ENCODE data around the gene BTRC.

BTRC gene

GRCh38 chr10:101569323-101569621 lies 215.3 kb downstream of the BTRC start:
- DNase-seq (ENCODE audit: low read depth): no peak

GRCh38 chr10:101569622-101570427 lies 215.9 kb downstream of the BTRC start:
- peak; percentile 74 for DNase-seq (ENCODE audit: low read depth)

- DNase-seq (ENCODE audit: low read depth): no peak
These were observed 216.7 kb downstream of the BTRC start for GRCh38 chr10:101570428-101571270.

- no peak for DNase-seq (ENCODE audit: low read depth)
These were observed 217.4 kb downstream of the BTRC start for GRCh38 chr10:101571271-101571925.

- no peak for DNase-seq (ENCODE audit: low read depth)
These were observed 218.2 kb downstream of the BTRC start for GRCh38 chr10:101572126-101572525.

DNA sequence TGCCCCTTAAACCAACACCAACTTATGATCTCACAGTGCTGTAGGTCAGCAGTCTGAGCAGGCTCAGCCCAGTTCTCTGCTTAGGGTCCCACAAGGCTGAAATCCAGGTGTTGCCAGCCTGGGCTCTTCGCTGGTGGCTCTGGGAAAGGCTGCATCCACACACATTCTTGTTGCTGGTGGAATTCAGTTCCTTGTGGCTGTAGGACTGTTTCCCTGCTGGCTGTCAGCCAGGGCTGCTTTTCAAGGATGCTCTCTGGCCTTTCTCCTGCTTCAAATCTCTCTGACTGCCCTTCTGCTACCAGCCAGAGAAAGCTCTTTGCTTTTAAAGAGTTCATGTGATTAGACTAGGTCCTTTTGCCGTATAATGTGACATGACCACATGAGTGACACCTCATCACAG lies 218.8 kb downstream of the BTRC start:
- no peak for DNase-seq (ENCODE audit: low read depth)

GRCh38 chr10:101573885-101574753 lies 220.2 kb downstream of the BTRC start:
- no peak for DNase-seq (ENCODE audit: low read depth)

DNA sequence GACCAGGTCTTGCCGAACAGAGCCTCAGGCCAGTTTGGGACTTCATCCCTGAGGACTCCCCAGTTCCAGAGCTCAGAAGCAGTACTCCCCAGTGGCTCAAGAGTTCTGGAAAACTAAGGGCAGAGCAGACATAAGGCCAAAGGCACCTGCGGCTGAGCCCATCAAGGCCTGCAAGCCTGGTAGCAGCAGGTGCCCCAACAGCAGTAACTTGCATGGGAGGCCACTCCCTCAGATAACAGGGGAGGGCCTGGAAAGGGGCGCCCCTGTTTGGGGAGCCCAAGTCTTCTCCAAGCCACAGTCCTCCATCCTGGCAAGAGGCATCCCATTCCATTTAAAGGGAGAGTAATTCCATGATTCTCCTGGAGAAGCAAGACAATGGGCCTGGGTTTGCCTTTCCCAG lies 221.1 kb downstream of the BTRC start:
- no peak for DNase-seq (ENCODE audit: low read depth)

GRCh38 chr10:101575580-101576210 lies 221.7 kb downstream of the BTRC start:
- no peak for DNase-seq (ENCODE audit: low read depth)

DNA sequence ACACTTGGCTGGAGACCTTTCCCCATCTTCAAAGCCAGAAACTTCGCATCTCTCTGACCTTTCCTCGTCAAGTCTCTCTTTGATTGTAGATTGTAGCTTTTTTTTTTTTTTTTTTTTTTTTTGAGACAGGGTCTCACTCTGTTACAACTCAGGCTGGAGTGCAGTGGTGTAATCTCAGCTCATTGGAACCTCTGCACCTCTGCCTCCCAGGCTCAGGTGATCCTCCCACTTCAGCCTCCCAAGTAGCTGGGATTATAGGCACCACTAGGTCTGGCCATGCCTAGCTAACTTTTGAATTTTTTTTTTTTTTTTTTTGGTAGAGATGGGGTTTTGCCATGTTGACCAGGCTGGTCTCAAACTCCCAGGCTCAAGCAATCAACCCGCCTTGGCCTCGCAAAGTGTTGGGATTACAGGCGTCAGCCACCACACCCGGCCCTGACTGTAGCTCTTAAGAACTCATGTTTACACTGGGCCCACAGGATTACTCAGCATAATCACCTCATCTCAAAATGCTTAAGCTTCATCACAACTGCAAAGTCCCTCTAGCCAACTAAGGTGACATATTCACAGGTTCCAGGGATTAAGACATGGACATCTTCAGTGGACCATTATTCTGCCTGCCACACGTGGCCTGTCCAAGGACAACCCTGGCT lies 222.4 kb downstream of the BTRC start:
- no peak for DNase-seq (ENCODE audit: low read depth)

DNA sequence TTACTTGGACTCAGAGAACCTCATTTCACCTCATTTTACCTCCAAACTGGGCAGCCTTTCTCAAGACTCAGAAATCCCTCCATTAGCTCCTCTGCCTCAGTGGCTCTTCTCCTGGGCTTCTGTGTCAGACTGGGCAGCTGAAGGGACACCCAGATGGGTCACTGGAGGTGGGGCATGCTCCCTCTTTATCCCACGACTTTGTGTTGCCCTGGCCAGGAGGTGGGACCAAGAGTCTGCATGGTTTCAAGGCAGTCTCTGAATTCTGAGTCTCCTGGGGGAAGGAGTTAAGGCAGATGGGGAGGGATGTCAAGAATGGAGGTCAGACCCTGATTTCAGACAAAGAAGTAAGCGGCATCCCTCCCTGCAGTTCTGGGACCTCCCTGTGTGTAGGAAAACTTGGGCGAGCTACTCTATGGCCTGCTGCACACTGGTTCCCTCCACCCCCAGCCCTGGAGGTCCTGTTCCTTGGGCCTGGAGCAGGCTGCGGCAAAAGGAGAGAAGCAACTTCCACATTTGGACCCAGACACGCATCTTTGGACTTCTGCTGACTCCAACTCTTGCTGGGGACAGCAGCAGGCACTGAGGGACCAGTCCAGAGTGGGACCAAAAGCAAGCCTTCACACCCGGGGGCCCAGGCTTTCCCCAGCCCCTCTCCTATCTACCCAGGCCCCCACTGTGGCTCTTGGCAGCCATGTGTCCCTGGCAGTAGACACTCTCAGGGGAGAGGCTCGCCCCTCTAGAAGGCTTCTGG lies 223.3 kb downstream of the BTRC start:
- no peak for DNase-seq (ENCODE audit: low read depth)

GRCh38 chr10:101578192-101578591 lies 224.2 kb downstream of the BTRC start:
- DNase-seq (ENCODE audit: low read depth): no peak

GRCh38 chr10:101578803-101579515 lies 225.0 kb downstream of the BTRC start:
- no peak for DNase-seq (ENCODE audit: low read depth)

- DNase-seq (ENCODE audit: low read depth): no peak
These were observed 225.5 kb downstream of the BTRC start for GRCh38 chr10:101579516-101579870.

GRCh38 chr10:101580486-101581399 lies 226.8 kb downstream of the BTRC start:
- no peak for DNase-seq (ENCODE audit: low read depth)

GRCh38 chr10:101585841-101586240 lies 231.9 kb downstream of the BTRC start:
- DNase-seq (ENCODE audit: low read depth): no peak

DNA sequence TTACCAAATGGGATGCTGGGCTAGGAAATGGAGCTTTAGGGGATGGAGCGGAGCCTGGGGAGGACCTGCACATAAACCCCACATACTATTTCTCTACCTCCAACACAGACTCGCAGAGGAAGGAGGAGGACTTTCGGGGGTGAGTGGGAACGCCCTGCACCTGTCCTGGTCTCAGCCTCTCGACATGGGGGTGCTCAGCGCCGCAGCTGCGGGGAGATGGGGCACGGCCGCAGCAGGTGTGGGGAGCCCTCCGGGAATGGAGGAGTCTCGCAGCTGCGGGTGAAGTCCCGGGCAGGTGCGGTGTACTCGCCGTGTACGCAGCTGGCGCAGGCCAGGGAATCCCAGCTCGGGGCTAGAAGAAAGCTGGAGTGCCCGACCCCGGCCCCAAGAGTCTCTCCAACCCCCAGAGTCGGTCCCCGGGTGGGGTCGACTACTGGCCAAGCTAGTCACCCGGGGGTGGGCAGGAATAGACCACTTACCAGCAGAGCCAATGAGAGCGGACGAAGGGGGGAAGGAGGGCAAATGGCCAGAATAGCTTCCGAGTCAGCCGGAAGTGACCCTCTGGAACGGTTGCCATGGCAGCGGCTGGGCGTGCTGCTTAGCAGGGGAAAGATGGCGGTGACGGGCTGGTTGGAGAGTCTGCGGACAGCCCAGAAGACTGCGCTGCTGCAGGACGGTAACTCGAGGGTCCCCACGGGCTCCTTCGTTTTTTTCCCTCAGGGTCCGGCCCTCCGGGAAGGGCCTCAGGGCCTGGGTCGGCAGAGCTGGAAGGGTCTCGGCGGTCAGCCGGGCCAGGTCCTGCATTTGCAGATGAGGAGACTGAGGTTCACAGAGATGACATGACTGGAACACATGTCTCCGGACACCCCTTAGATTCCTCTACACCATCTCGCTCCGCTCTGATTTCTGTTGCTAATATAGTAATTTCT lies 234.0 kb downstream of the BTRC start, which contains the start of the genes DPCD and POLL:
Gene DPCD (plus strand): TSS at position 597 of the 929 bp plus-strand sequence. CDS start 16 bp downstream, at position 613.
Gene POLL (minus strand): TSS at position 533 of the 929 bp plus-strand sequence. CDS start 897 bp downstream, outside the sequence.
- DNase-seq (ENCODE audit: low read depth): peak; percentile 89
